AG04449 (cell line): ENCODE results near the gene ITGB3.
"Not testable (repeated sequence)": the region's sequence is repeated elsewhere in the genome, so short reads cannot be mapped to it uniquely, and the experiment has no call there.

Experiments used
- CTCF ChIA-PET: fragments of 350-600 bp; formaldehyde crosslinking; extraction: SDS; loops from one replicate; lab custom pipeline; 2021; ENCODE audit warnings: antibody characterized with exemption; lab: Yijun Ruan, JAX
- POLR2A ChIA-PET: fragments of 400-600, 350-600 bp; formaldehyde crosslinking; extraction: SDS; loops from one replicate; lab custom pipeline; 2020; ENCODE audit warnings: antibody characterized with exemption, inconsistent platforms; lab: Yijun Ruan, JAX
- DNase-seq: peaks from one replicate; pipeline ENCODE4 v3.0.0-alpha.2; 2010; ENCODE audit warnings: low read depth, low spot score
- H3K4me3 ChIP-seq: 2 replicates; pipeline ENCODE4 v1.5.1; 2011; ENCODE audit warnings: low read depth, mild to moderate bottlenecking, control low read depth, low read length
- CTCF ChIP-seq: IDR thresholded peaks from one replicate; pipeline ENCODE4 v1.5.1; 2011; ENCODE audit warnings: mild to moderate bottlenecking, moderate library complexity, low read length, control low read depth, inconsistent platforms; ENCODE audit not compliant: insufficient read depth; ENCODE audit errors: missing control alignments

ITGB3 gene

GRCh38 chr17:47214931-47215330, 38.7 kb upstream of the ITGB3 start:
- H3K4me3 ChIP-seq = no peak overlapping the region
- ChIA-PET POLR2A (no interaction called here), CTCF (interaction anchor here (1.6 kb wide), 1 partner anchor 14 kb away, joined by 3 read pairs; no protein-coding TSS in a partner anchor)
- no peak for TF ChIP-seq CTCF
- no peak for DNase-seq

GRCh38 chr17:47216821-47217220, 36.8 kb upstream of the ITGB3 start:
- CTCF ChIA-PET = interaction anchor here (0.7 kb wide), 1 partner anchor 99 kb away, joined by 3 read pairs; no protein-coding TSS in a partner anchor
- H3K4me3 ChIP-seq, POLR2A ChIA-PET, DNase-seq: not testable (repeated sequence)

- DNase-seq, POLR2A ChIA-PET, H3K4me3 ChIP-seq: not testable (repeated sequence)
- CTCF ChIA-PET = interaction anchor here (0.7 kb wide), 1 partner anchor 98 kb away, joined by 3 read pairs; no protein-coding TSS in a partner anchor
Observed at GRCh38 chr17:47217279-47217678, 36.3 kb upstream of the ITGB3 start.

- ChIA-PET CTCF (interaction anchor here (0.6 to 2.4 kb wide), 4 partner anchors 9 to 1302 kb away, joined by 3 to 12 read pairs (median 6); no protein-coding TSS in a partner anchor), POLR2A (no interaction called here)
- H3K4me3 ChIP-seq = no peak overlapping the region
- no peak for DNase-seq
- TF ChIP-seq CTCF = no peak
Observed at GRCh38 chr17:47218896-47219430, 34.7 kb upstream of the ITGB3 start.

- POLR2A ChIA-PET = no interaction called here
- no peak overlapping the region for H3K4me3 ChIP-seq
- TF ChIP-seq CTCF = no peak
- no peak for DNase-seq
- CTCF ChIA-PET = interaction anchor here (1.2 to 2.4 kb wide), 3 partner anchors 8 to 20 kb away, joined by 3 to 10 read pairs (median 4); no protein-coding TSS in a partner anchor
Observed at GRCh38 chr17:47219621-47220475, 33.8 kb upstream of the ITGB3 start.

- no peak for TF ChIP-seq CTCF
Observed at GRCh38 chr17:47220531-47220999, 33.1 kb upstream of the ITGB3 start.

GRCh38 chr17:47221154-47221553, 32.5 kb upstream of the ITGB3 start:
- ChIA-PET POLR2A (no interaction called here), CTCF (interaction anchor here (0.8 to 2.4 kb wide), 4 partner anchors 11 to 95 kb away, joined by 4 to 10 read pairs (median 4); no protein-coding TSS in a partner anchor)

More at GRCh38 chr17:47220531-47220999, 33.1 kb upstream of the ITGB3 start:
- ChIA-PET CTCF (interaction anchor here (0.8 to 2.4 kb wide), 4 partner anchors 10 to 95 kb away, joined by 4 to 10 read pairs (median 4); no protein-coding TSS in a partner anchor), POLR2A (no interaction called here)
- no peak overlapping the region for H3K4me3 ChIP-seq
- no peak for DNase-seq

More at GRCh38 chr17:47221154-47221553, 32.5 kb upstream of the ITGB3 start:
- DNase-seq = no peak
- TF ChIP-seq CTCF = no peak
- no peak overlapping the region for H3K4me3 ChIP-seq
